GM10248 (cell line): Measurements from ENCODE around the gene BMP6.
"Not testable (repeated sequence)": the region's sequence is repeated elsewhere in the genome, so short reads cannot be mapped to it uniquely, and the experiment has no call there.

Experiments
- CTCF ChIA-PET: fragments of 300-600 bp; sonication (Branson Sonifier 250); formaldehyde crosslinking; extraction: SDS; loops from one replicate; lab custom pipeline; 2021; ENCODE audit warnings: antibody characterized with exemption; lab: Yijun Ruan, JAX
- POLR2A ChIA-PET: fragments of 350-650 bp; sonication (Branson Sonifier 250); formaldehyde crosslinking; extraction: SDS; loops from one replicate; lab custom pipeline; 2020; ENCODE audit warnings: antibody characterized with exemption; lab: Yijun Ruan, JAX
- DNase-seq: peaks from one replicate; pipeline ENCODE4 v3.0.0; 2012; ENCODE audit errors: extremely low spot score
- TF ChIP-seq, protein P1 (sequence below): IDR thresholded peaks from 2 replicates; pipeline ENCODE4 v1.5.1; 2012; ENCODE audit warnings: mild to moderate bottlenecking, low read depth; ENCODE audit errors: extremely low read depth, missing control alignments, control extremely low read depth

The BMP6 gene

DNA sequence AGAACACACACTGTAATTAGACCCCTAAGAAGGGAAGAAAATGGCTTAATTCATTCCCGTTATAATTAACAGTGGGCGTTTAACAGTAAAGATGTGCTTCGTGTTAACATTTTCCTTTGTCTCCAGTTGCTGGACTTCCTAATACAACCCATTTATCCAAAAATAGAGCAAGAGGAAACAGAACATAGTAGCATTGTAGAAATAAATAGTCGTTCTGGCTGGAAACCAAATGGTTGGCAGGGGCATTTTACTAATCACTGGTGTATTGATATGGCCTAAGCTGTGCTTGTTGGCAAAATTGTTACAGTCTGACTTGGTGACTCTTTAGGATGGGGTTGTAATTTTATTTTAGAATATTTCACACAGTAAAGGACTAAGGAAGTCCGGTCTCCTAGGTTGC, 89.8 kb downstream of the BMP6 start:
- no peak for DNase-seq
- ChIA-PET POLR2A (no interaction called here), CTCF (no interaction called here)
- TF ChIP-seq, protein P1, sequence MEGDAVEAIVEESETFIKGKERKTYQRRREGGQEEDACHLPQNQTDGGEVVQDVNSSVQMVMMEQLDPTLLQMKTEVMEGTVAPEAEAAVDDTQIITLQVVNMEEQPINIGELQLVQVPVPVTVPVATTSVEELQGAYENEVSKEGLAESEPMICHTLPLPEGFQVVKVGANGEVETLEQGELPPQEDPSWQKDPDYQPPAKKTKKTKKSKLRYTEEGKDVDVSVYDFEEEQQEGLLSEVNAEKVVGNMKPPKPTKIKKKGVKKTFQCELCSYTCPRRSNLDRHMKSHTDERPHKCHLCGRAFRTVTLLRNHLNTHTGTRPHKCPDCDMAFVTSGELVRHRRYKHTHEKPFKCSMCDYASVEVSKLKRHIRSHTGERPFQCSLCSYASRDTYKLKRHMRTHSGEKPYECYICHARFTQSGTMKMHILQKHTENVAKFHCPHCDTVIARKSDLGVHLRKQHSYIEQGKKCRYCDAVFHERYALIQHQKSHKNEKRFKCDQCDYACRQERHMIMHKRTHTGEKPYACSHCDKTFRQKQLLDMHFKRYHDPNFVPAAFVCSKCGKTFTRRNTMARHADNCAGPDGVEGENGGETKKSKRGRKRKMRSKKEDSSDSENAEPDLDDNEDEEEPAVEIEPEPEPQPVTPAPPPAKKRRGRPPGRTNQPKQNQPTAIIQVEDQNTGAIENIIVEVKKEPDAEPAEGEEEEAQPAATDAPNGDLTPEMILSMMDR: no peak

DNA sequence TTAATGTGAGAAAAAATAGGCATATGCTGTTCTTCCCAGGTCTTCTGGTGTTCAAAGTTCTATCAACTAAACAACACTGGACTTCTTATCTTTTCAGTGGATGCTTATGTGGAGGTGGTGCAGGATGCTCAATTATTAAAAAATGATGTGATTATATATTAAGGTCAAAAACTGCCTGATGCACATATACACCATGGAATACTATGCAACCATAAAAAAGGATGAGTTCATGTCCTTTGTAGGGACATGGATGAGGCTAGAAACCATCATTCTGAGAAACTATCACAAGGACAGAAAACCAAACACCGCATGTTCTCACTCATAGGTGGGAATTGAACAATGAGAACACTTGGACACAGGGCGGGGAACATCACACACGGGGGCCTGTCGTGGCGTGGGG, 91.3 kb downstream of the BMP6 start:
- CTCF ChIA-PET, POLR2A ChIA-PET, DNase-seq: not testable (repeated sequence)

DNA sequence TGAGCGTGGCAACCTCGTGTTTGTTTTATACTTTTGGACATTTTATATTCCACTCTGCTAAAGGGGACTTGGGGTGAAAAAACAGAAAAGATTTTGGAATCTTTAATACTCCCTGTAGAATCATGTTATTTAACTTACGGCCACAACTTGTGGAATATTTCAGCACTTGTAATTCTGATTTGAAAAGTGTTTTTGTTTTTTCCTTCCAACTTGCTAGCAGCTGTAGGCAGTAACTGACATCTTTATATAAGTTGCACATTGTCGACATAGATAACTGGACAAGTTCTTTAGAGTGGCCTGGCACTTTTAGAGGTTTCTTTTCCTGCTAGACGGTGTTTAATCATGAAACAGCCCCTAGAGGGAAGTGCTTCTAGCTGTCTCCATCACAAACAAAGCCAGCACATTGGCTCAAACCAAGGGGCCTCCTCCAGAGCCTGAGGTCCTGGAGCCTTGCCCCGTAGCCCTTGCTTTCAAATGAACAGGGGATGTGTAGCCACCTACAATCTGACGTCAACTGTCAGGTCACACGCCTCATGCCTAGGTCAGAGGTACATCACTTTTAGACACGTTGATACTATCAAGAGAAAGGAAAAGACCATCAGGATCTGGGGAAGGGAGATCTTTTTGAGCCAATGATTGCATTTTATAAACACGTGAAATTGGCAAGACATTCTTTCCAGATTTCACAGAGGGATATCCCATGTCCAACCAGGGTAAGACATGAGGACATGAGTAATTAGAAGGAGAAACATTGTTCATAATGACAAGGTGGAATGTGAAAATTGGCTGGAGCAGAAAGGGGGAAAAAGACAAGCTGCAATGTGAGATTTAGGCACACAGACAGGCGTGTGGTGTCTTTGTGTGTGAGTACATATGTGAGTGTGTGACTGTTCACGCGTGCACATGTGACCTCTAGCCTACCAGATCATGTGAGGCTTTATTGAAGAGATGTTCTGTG, 92.6 kb downstream of the BMP6 start:
- ChIA-PET POLR2A (no interaction called here), CTCF (no interaction called here)
- DNase-seq: no peak
- TF ChIP-seq, protein P1: no peak

DNA sequence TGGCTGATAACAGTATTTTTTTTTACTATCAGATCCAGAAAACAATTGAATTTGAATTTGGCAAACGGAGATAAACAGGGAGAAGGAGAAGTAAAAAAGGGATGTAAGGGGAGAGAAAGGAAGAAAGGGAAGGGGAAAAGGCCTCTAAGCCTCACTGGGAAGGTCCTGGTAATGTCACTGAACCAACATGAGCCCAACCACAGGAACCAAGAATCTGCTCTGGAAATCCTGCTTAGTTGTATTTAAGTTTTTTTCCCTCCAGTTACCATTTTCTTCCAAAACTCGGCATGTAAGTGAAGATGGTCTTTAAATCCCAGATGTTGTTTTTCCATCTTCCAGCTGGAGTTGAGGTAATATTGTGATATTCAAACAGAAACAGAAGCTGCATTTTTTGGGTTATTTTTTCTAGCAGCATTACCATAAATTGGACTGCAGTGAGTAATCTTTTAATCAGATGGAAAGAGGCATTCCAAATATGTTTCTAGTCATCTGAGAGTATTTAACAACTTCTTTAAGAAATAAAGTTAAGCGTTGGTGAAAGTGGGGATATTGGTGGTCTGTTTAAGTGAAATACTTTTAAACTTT, 93.6 kb downstream of the BMP6 start:
- ChIA-PET CTCF (interaction anchor here (0.6 kb wide), 1 partner anchor 10 kb away, joined by 3 read pairs; no protein-coding TSS in a partner anchor), POLR2A (no interaction called here)
- no peak for DNase-seq
- TF ChIP-seq, protein P1: no peak

DNA sequence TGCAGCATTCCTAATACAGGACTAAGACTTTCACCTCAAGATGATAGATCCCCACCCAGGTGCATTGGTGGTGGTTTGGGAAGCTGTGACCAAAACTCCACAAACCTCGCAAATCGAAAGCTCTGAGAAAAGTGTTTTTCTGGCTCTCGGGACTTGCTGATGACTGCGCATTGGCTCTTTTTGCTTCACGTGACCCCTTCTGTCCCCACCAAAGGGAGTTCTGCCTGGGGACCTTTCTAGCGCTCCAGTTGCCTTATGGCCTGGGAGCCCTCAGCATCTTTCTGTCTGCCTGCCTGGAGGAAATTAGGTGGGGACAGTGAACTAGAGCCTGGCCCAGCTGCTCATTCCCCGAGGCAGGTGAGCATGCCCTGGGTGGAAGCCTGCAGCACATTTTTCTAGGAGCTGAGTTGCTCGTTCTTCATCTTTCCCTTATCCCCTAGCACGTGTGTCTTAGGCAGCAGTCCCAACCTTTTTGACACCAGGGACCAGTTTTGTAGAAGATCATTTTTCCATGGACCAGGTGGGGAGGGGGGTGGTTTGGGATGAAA, 94.5 kb downstream of the BMP6 start:
- POLR2A ChIA-PET: no interaction called here
- CTCF ChIA-PET: no interaction called here
- TF ChIP-seq, protein P1: no peak
- no peak for DNase-seq

DNA sequence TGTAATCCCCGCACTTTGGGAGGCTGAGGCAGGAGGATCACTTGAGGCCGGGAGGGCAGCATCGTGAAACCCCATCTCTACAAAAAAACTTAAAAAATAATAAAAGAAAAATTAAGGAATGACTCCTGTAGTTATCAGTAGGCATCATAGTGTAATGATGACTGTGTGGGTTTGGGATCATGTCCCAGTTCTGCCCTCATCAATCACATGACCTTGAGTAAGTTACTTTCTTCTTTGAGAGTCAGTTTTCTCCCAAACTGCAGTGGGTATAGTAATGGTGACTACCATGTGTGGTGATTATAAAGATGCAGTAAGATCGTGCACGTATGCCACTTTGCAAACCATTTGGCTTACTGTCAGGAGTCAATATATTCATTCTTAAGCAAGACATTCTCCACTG, 95.5 kb downstream of the BMP6 start:
- TF ChIP-seq, protein P1: no peak
- POLR2A ChIA-PET: no interaction called here

More for the DNA sequence above, 95.5 kb downstream of the BMP6 start:
- no peak for DNase-seq
- CTCF ChIA-PET: interaction anchor here (0.8 kb wide), 1 partner anchor 11 kb away, joined by 3 read pairs; no protein-coding TSS in a partner anchor
